Daoy (cell line): ENCODE measurements around the gene FRRS1. TPM values are rescaled to one million over a fixed set of nuclear protein-coding genes. Genes with fewer than 3 reads are reported as not detected.
A peak's percentile ranks its signal among the peaks of the same experiment; 100 is the strongest.
"Not testable (repeated sequence)": the region's sequence is repeated elsewhere in the genome, so short reads cannot be mapped to it uniquely, and the experiment has no call there.

Experiments
- DNase-seq: peaks from one replicate; pipeline ENCODE4 v3.0.0-alpha.2; 2015; ENCODE audit warnings: low read depth
- total RNA-seq: library from RNA; depleted of rRNA; stranded (reverse); fragments of >200 nt; shearing (Covaris generic); gene quantifications from 2 replicates; pipeline ENCODE4 v1.2.3, GENCODE V29; 2014

FRRS1 gene
- total RNA-seq, 1 experiment from 2014 or later: 9.4 TPM

GRCh38 chr1:99764909-99765308 is 1.5 kb downstream of the FRRS1 start:
- no peak for DNase-seq

- DNase-seq: no peak
Measured at GRCh38 chr1:99764439-99764838, 2.0 kb downstream of the FRRS1 start.

DNA sequence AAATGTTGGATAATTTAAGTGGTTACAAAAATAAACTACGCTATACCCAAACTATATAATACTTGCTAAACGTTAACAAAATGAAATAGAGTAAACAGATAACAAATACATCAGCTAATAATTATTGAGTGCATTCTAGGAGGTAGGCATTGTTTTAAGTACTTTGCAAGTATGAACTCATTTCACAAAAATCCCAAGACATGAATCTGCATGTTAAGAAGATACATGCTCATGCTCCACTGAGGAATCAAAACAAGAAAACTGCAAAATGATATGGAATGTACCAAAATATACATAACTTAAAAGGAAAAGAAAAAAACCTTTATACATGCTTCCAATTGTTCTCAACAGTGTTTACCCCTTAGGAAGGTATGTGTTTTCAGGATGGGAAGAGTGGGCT is 2.5 kb downstream of the FRRS1 start:
- no peak for DNase-seq

DNA sequence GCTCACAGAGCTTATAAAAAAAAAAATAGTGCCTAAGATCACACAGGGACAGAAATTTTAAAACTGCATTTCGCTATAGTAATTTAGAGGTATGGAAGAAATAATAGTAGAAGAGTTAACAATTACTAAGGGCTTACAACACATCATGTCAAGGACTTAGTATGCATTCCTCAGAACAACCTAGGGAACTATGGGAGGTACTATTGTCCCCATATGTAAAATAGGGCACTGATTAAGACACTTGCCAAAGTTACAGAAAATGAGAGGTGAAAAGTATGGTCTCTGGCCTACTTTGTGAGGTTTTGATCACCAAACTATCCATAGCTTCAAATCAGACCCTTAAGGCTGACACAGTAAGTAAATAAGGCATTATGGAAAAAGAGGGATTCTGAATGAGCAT is 4.7 kb downstream of the FRRS1 start:
- DNase-seq: no peak

DNA sequence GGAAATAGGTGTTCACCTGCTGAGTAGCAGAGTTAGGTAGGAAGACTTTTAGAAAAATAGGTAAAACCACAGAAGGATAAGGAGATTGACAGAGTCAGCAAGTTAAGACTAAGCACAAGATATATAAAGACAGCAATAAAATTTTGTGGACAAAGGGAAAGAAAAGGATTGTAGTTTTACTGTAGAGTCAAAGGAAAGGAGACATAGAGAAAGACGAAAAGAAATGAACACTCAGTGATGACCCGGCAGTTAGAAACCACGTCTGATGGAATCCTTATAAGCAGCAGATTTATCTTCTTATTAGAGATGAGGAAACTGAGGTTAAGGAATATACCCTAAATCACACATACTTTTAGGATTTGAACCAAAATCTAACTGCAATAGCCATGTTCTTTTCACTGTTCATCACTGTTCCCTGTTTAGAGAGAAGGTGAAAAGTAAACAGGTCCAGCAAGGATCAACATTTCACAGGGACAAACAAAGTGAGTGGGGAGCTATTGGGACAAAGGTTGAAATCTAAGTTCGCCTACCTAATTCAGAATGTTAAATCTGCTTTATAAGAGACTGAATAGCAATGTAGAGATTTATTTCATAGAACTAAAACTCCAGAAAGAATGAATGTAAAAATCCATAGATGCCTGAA is 6.8 kb downstream of the FRRS1 start:
- no peak for DNase-seq

- DNase-seq: not testable (repeated sequence)
Measured at GRCh38 chr1:99758686-99759517, 7.5 kb downstream of the FRRS1 start.

- DNase-seq: no peak
Measured at GRCh38 chr1:99758073-99758511, 8.3 kb downstream of the FRRS1 start.

GRCh38 chr1:99756598-99756997 is 9.8 kb downstream of the FRRS1 start:
- no peak for DNase-seq

DNA sequence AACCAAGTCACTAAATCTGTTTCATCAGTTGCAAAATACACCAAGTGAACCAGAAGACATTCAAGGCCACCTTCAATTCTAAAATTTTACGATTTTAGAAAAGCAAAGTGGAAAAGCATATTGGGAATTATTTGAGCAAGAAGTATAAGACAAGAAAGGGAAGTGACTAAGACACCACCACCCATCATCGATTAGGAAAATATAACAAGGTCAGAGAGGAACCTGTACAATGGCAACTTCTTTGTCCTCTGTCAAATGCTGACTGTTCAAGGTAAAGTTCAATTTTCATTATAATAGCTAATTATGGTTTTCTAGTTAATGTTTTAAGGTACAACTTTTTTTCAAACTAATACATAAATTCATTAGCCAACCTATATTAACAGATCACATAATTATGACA is 10.8 kb downstream of the FRRS1 start:
- DNase-seq: no peak

GRCh38 chr1:99754697-99755096 is 11.7 kb downstream of the FRRS1 start:
- no peak for DNase-seq

- DNase-seq: no peak
Measured at GRCh38 chr1:99754055-99754626, 12.3 kb downstream of the FRRS1 start.

- DNase-seq: no peak
Measured at GRCh38 chr1:99751877-99752504, 14.4 kb downstream of the FRRS1 start.

DNA sequence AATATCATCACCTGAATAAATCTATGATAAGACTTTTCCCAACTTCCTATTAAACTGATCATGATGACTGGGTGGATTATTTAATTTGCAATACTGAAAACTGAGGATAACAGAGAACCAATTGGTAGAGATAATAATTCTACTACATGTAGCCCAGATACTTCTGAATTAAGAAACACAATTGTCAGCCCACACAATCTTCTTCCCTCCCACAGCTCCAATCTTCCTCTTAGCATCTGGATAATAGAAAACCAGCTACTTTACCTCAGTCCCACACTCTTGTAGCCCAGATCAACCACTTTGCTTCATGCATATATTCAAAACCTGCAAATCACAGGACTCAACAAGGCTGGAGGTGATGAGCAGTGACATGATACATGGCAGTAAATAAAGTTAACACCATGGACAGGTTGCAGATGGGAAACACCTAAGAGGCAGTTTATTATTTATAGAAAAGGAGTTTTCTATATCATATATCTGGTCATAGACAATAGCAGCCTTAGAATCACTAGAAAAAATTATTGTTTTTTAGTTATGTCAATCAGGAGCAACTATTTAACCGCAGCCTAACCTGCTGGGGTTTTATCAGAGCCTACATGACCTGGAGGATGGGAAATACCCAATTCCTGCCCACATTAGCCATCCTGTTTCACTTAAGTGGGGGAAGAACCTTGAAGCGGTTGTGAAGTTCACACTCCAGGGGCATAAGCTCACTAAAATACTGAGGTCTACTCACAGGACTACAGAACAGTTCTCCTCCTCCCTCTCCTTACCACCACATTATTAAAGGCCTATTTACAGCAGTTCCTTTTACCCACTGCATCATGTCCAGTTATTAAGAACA is 16.7 kb downstream of the FRRS1 start:
- no peak for DNase-seq

GRCh38 chr1:99748419-99748818 is 18.0 kb downstream of the FRRS1 start:
- no peak for DNase-seq

DNA sequence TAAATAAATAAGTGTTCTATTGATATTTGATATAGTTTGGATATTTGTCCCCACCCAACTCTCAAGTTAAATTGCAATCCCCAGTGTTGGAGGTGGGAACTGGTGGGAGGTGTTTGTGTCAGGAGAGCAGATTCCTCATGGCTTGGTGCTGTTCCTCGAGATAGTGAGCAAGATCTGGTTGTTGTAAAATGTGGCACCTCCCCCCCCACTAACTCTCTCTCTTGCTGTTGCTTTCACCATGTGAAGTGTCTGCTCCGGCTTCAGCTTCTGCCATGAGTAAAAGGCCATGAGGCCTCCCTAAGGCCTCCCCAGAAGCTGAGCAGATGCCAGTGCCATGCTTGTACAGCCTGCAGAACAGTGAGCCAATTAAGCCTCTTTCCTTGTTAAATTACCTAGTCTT is 20.8 kb downstream of the FRRS1 start:
- no peak for DNase-seq

GRCh38 chr1:99745061-99745460 is 21.4 kb downstream of the FRRS1 start:
- no peak for DNase-seq

- DNase-seq: no peak
Measured at GRCh38 chr1:99740141-99740540, 26.3 kb downstream of the FRRS1 start.

GRCh38 chr1:99738858-99739465 is 27.5 kb downstream of the FRRS1 start:
- no peak for DNase-seq

- DNase-seq: peak; percentile 77
Measured at GRCh38 chr1:99737016-99737415, 29.4 kb downstream of the FRRS1 start.

DNA sequence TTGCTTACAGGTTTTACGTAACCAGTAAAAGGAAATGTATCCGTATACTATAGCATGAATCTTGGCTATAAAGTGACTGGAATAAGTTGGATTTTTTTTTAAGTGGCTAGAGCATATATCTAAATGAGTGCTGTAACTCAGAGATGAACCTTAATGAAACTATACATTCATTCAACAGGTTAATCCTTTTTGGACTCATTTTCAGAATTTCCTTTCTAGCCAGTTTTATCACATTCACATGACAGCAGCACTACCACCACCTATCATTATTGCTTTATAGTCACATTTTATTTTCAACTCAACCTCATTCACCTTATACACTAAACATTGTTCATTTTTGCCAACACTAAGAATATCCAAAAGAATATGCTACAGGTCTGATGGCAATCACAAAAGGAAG is 30.6 kb downstream of the FRRS1 start:
- DNase-seq: no peak

DNA sequence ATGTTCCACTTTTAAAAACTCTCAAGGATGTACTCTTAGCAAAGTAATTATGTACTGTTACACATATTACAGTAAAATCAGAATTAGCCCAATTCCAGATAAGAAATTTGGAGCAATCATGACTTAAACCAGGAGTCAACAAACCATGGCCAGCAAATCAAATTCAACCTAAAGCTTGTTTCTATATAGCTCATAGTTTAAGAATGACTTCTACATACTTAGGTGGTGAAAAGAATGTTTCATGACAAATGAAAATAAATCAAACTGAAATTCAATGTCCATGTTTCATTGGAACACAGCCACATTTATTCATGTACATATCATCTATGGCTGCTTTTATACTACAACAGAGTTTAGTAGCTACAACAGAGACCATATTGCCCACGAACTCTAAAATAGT is 35.1 kb downstream of the FRRS1 start:
- peak; percentile 16 for DNase-seq
